RWPE1 (cell line): ENCODE data around the gene NT5C2.
A peak's percentile ranks its signal among the peaks of the same experiment; 100 is the strongest.

ENCODE experiments used
- CTCF ChIA-PET: fragments of 350-600 bp; sonication (Branson Sonifier 250); formaldehyde crosslinking; extraction: SDS; loops from one replicate; lab custom pipeline; 2021; lab: Yijun Ruan, JAX
- POLR2A ChIA-PET: fragments of 400-600 bp; formaldehyde crosslinking; extraction: SDS; loops from one replicate; lab custom pipeline; 2020; ENCODE audit warnings: antibody characterized with exemption; ENCODE audit not compliant: low non-redundant PET; lab: Yijun Ruan, JAX
- DNase-seq: peaks from one replicate; pipeline ENCODE4 v3.0.0; 2012; ENCODE audit warnings: low spot score
- H3K27ac ChIP-seq: fragments of 450-650 bp; 2 replicates; pipeline ENCODE4 v1.5.1; 2017
- TF ChIP-seq, protein P1 (sequence below): fragments of 450-650 bp; conservative IDR thresholded peaks from 2 replicates; pipeline ENCODE4 v1.5.1; 2017; ENCODE audit warnings: low read depth, mild to moderate bottlenecking

The NT5C2 gene

DNA sequence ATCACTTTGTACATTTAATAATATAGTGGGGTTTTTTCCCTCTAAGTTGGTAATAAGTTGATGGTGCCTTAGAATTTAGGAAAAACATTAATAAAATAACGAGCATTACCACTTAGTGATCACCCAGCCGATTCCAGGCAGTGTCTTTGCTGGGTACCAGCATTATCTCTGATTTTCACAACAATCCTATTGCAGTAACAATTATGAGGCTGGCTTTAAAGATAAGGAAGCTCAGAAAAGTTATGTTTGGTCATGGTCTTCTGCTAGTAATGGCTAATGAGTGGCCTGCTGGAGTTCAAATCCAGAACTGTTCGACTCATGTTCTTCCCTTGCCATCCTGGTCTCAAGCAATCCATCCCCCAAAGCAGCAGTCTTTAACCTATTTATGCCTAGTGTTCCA is 147.1 kb downstream of the NT5C2 start:
- TF ChIP-seq, protein P1, sequence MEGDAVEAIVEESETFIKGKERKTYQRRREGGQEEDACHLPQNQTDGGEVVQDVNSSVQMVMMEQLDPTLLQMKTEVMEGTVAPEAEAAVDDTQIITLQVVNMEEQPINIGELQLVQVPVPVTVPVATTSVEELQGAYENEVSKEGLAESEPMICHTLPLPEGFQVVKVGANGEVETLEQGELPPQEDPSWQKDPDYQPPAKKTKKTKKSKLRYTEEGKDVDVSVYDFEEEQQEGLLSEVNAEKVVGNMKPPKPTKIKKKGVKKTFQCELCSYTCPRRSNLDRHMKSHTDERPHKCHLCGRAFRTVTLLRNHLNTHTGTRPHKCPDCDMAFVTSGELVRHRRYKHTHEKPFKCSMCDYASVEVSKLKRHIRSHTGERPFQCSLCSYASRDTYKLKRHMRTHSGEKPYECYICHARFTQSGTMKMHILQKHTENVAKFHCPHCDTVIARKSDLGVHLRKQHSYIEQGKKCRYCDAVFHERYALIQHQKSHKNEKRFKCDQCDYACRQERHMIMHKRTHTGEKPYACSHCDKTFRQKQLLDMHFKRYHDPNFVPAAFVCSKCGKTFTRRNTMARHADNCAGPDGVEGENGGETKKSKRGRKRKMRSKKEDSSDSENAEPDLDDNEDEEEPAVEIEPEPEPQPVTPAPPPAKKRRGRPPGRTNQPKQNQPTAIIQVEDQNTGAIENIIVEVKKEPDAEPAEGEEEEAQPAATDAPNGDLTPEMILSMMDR: no peak
- H3K27ac ChIP-seq: no peak overlapping the region
- POLR2A ChIA-PET: no interaction called here
- CTCF ChIA-PET: interaction anchor here (0.8 kb wide), 1 partner anchor 144 kb away, joined by 3 read pairs; no protein-coding TSS in a partner anchor
- no peak for DNase-seq

GRCh38 chr10:103044942-103045489 is 148.1 kb downstream of the NT5C2 start:
- POLR2A ChIA-PET: no interaction called here

GRCh38 chr10:103042908-103043307 is 150.2 kb downstream of the NT5C2 start:
- no peak overlapping the region for H3K27ac ChIP-seq
- CTCF ChIA-PET: interaction anchor here (0.6 to 1.6 kb wide), 2 partner anchors 12 to 125 kb away, joined by 4 read pairs; partner anchors contain the start of gene CNNM2
- TF ChIP-seq, protein P1: no peak
- POLR2A ChIA-PET: no interaction called here
- DNase-seq: no peak

More at GRCh38 chr10:103044942-103045489, 148.1 kb downstream of the NT5C2 start:
- TF ChIP-seq, protein P1: no peak
- CTCF ChIA-PET: interaction anchor here (0.6 to 1.6 kb wide), 3 partner anchors 23 to 948 kb away, joined by 3 to 9 read pairs (median 5); no protein-coding TSS in a partner anchor
- no peak overlapping the region for H3K27ac ChIP-seq
- no peak for DNase-seq

- ChIA-PET CTCF (interaction anchor here (0.5 kb wide), 1 partner anchor 291 kb away, joined by 3 read pairs; no protein-coding TSS in a partner anchor), POLR2A (no interaction called here)
- TF ChIP-seq, protein P1: no peak
- peak; percentile 16 for DNase-seq
- H3K27ac ChIP-seq: no peak overlapping the region
Observed at GRCh38 chr10:103042129-103042528, 150.9 kb downstream of the NT5C2 start.

GRCh38 chr10:103041391-103041790 is 151.7 kb downstream of the NT5C2 start:
- no peak overlapping the region for H3K27ac ChIP-seq
- DNase-seq: no peak
- ChIA-PET CTCF (interaction anchor here (0.6 to 1.3 kb wide), 2 partner anchors 124 to 293 kb away, joined by 3 to 4 read pairs; partner anchors contain the start of gene CNNM2), POLR2A (no interaction called here)
- TF ChIP-seq, protein P1: no peak

DNA sequence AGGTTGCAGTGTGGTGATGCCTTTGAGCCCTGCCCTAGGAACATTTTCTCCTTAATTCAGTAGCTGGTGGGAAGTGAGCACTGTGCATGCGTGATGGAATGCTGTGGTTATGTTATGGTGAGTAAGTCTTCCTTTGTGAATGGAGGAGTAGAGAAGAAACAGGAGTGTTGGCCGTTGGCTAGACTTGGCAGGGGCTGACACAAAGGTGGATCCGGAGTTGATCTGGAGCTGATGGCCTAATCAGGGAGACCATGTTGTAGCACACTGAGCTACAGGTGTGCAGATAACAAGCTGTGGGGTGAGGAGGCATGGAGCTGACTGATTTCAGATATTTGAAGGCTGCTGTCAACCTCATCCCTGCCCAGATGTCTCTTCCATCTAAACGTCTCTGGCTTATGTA is 152.7 kb downstream of the NT5C2 start:
- TF ChIP-seq, protein P1: no peak
- peak; percentile 16 for DNase-seq
- H3K27ac ChIP-seq: no peak overlapping the region
- CTCF ChIA-PET: interaction anchor here (0.6 to 1.3 kb wide), 6 partner anchors 25 to 1203 kb away, joined by 3 to 5 read pairs (median 4); partner anchors contain the start of gene CNNM2
- POLR2A ChIA-PET: no interaction called here
